Thyroid gland (tissue), 4 donors: ENCODE measurements around the gene CREB5.

Experiments used
- POLR2A ChIP-seq, 2 donors: fragments of 450-650 bp; IDR thresholded peaks; one replicate each; pipeline ENCODE4 v1.6.1; 2017; ENCODE audit warnings: antibody characterized with exemption in 2 of 2, mild to moderate bottlenecking in 2 of 2, moderate library complexity in 1 of 2
- TF ChIP-seq, protein P1 (sequence below), 6 experiments: fragments of 200-600 bp in 3 of 6; fragments of 450-650 bp in 3 of 6; sonication (generic) in 3 of 6; IDR thresholded peaks; one replicate each; pipeline ENCODE4 v1.5.1; 2016 to 2019; ENCODE audit warnings: antibody characterized with exemption in 6 of 6, mild to moderate bottlenecking in 2 of 6, inconsistent platforms in 1 of 6, moderate library complexity in 1 of 6

- TF ChIP-seq, protein P1, sequence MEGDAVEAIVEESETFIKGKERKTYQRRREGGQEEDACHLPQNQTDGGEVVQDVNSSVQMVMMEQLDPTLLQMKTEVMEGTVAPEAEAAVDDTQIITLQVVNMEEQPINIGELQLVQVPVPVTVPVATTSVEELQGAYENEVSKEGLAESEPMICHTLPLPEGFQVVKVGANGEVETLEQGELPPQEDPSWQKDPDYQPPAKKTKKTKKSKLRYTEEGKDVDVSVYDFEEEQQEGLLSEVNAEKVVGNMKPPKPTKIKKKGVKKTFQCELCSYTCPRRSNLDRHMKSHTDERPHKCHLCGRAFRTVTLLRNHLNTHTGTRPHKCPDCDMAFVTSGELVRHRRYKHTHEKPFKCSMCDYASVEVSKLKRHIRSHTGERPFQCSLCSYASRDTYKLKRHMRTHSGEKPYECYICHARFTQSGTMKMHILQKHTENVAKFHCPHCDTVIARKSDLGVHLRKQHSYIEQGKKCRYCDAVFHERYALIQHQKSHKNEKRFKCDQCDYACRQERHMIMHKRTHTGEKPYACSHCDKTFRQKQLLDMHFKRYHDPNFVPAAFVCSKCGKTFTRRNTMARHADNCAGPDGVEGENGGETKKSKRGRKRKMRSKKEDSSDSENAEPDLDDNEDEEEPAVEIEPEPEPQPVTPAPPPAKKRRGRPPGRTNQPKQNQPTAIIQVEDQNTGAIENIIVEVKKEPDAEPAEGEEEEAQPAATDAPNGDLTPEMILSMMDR (IDR thresholded peaks at IDR 0.05) = no peak
- no peak for TF ChIP-seq POLR2A (IDR thresholded peaks at IDR 0.05)
Measured at GRCh38 chr7:28868712-28869111, 456.4 kb downstream of the CREB5 start.
